ENCODE data around the gene CELSR1.

Gene CELSR1

DNA sequence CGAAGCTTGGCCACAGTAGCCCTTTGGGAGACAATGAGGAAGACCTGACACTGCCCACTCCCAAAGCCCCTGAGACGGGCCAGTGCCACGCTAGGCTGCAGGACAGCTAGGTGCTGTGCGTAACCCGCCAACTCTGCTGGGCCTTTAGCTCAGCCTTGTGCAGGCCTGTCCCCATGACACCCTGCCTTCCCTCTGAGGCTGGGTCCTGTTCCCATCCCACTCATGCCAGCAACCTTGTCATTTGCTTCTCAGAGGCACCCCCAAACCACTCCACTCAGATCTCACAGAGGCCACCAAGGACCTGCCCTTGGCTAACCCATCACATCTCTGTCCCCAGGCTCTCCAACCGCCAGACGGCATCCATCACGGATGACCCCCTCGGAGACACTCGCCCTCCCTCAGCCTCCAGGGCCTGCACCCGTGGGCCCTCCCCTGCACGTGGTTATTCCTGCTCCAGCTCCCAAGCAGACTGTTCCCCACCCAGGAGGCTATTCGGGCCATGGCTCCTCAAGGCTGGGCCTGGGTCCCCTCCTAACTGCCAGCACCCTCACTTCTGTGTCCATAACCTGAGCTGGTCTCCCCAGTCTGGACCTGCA lies 11.1 kb downstream of the CELSR1 start:
- CTCF ChIA-PET, result interaction anchor here (1.4 to 1.9 kb wide), 3 partner anchors 15 to 159 kb away, joined by 3 to 9 read pairs (median 5); no protein-coding TSS in a partner anchor
- TF ChIP-seq CTCF (IDR thresholded peaks at IDR 0.05; ENCODE audit: control extremely low read depth, extremely low read depth, low read depth, missing control alignments), result no peak
- POLR2A ChIA-PET, result no interaction called here
- DNase-seq (ENCODE audit: extremely low spot score), result no peak

GRCh38 chr22:46525389-46526243 lies 11.8 kb downstream of the CELSR1 start:
- no peak for DNase-seq (ENCODE audit: extremely low spot score)
- no peak for TF ChIP-seq CTCF (IDR thresholded peaks at IDR 0.05; ENCODE audit: control extremely low read depth, extremely low read depth, low read depth, missing control alignments)
- CTCF ChIA-PET, result interaction anchor here (1.9 kb wide), 1 partner anchor 38 kb away, joined by 5 read pairs; no protein-coding TSS in a partner anchor
- POLR2A ChIA-PET, result no interaction called here

GRCh38 chr22:46524203-46524740 lies 13.1 kb downstream of the CELSR1 start:
- ChIA-PET POLR2A (no interaction called here), CTCF (no interaction called here)
- DNase-seq (ENCODE audit: extremely low spot score), result no peak
- no peak for TF ChIP-seq CTCF (IDR thresholded peaks at IDR 0.05; ENCODE audit: control extremely low read depth, extremely low read depth, low read depth, missing control alignments)

DNA sequence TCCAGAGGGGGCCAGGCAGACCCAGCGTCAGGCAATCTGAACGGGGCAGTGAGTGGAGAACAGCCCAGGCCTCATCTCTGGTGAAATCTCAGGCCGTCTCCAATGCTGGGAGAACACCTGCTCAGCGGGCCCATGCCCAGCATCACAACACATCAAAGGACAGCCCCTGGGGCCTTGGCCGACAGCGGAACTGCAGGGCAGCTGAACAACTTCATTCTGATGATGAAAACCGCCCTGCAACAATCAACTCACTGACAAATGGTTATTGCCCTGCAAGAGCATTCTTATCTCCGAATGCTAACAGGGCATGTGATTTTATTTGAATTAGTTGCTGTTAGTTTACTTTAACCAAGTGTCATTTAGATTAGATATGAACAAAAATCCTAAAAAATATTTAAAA lies 14.6 kb downstream of the CELSR1 start:
- ChIA-PET POLR2A (no interaction called here), CTCF (no interaction called here)
- DNase-seq (ENCODE audit: extremely low spot score), result no peak
- TF ChIP-seq CTCF (IDR thresholded peaks at IDR 0.05; ENCODE audit: control extremely low read depth, extremely low read depth, low read depth, missing control alignments), result no peak

DNA sequence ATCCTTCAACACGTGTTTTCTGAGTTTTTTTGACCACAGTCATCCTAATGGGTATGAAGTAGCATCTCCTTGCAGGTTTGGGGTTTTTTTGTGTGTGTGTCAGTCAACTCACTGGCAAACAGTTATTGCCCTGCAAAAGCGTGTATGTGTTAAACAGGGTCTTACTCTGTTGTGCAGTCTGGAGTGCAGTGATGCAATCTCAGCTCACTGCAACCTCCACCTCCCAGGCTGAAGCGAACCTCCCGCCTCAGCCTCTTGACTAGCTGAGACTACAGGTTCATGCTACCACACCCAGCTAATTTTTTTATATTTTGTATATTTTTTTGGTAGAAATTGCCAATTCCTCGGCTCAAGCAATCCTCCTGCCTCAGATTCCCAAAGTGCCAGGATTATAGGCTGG lies 15.4 kb downstream of the CELSR1 start:
- DNase-seq (ENCODE audit: extremely low spot score), result no peak
- ChIA-PET CTCF (interaction anchor here (1.1 kb wide), 1 partner anchor 154 kb away, joined by 3 read pairs; no protein-coding TSS in a partner anchor), POLR2A (no interaction called here)
- TF ChIP-seq CTCF (IDR thresholded peaks at IDR 0.05; ENCODE audit: control extremely low read depth, extremely low read depth, low read depth, missing control alignments), result no peak

DNA sequence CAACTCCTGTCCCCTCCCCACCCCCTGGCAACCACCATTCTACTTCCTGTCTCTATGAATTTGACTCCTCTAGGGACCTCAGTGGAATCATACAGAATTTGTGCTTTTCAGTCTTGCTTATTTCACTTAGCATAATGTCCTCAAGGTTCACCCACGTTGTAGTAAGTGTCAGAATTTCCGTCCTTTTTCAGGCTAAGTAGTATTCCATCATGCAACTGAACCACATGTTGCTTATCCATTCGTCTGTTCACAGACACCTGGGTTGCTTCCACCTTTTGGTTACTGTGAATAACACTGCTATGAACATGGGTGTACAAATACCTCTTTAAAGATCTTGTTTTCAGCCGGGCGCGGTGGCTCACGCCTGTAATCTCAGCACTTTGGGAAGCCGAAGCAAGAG lies 16.5 kb downstream of the CELSR1 start:
- ChIA-PET POLR2A (no interaction called here), CTCF (interaction anchor here (1.1 kb wide), 1 partner anchor 153 kb away, joined by 3 read pairs; no protein-coding TSS in a partner anchor)
- no peak for DNase-seq (ENCODE audit: extremely low spot score)
- TF ChIP-seq CTCF (IDR thresholded peaks at IDR 0.05; ENCODE audit: control extremely low read depth, extremely low read depth, low read depth, missing control alignments), result no peak

Measured in GM10248 (cell line).